GM08714 (cell line): ENCODE data around the gene UBE2L3.
"Not testable (repeated sequence)": the region's sequence is repeated elsewhere in the genome, so short reads cannot be mapped to it uniquely, and the experiment has no call there.

Experiments used
- H3K4me3 ChIP-seq: fragments of 200-500 bp; sonication (Bioruptor generic); 2 replicates; pipeline ENCODE4 v1.5.1; 2014; ENCODE audit warnings: mild to moderate bottlenecking, low read length, inconsistent platforms
- ZNF274 ChIP-seq: IDR thresholded peaks from 2 replicates; pipeline ENCODE4 v1.6.1; 2012; ENCODE audit warnings: mild to moderate bottlenecking, low read depth, low read length

The UBE2L3 gene

GRCh38 chr22:21636629-21637218 lies 69.2 kb downstream of the UBE2L3 start:
- no peak overlapping the region for H3K4me3 ChIP-seq
- no peak for TF ChIP-seq ZNF274

DNA sequence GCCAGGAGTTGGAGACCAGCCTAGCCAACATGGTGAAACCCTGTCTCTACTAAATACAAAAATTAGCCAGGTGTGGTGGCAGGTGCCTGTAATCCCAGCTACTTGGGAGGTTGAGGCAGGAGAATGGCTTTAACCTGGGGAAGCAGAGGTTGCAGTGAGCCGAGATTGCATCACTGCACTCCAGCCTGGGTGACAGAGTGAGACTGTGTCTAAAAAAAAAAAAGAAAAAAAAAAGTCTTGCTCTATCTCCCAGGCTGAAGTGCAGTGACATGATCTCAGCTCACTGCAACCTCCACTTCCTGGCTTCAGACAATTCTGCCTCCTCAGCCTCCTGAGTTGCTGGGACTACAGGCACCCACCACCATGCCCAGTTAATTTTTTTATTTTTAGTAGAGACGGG lies 69.9 kb downstream of the UBE2L3 start:
- H3K4me3 ChIP-seq, result not testable (repeated sequence)

DNA sequence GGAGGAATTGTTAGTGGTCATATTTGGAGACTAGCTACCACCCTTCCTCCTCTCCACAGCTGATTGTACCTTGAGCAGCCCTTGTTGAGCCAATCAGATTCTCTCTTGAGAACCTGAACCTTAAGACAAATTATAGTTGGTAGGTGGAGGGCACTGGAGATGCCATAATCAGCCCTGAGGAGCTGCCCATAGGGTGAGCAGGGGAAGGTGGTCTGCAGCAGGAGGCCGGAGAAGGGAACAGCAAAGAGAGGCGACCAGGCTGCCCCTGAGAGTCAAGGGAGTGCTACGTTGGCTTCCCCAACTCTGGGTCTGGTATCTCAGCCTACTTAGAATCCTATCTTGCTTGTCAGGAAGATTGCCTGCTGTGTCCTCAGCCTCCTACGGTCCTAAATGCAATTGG lies 71.8 kb downstream of the UBE2L3 start:
- H3K4me3 ChIP-seq, result no peak overlapping the region
- no peak for TF ChIP-seq ZNF274

DNA sequence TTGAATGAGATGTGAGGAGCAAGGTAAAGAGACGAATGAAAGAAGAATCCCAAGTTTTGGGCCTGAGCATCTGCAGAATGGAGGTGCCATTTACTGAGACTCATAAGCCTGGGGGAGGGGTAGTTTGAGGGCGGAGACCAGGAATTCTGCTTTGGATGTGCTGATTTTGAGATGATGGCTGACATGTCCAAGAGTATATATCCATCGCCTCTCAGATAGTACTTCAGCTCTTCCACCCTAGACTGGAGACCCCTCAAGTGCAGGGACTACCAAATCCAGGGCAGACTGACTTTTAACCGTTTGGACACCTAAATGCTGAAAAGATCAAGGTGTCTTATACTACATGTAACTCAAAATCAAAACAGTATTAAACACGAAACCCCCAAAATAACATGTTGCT lies 73.3 kb downstream of the UBE2L3 start:
- TF ChIP-seq ZNF274, result no peak
- no peak overlapping the region for H3K4me3 ChIP-seq

- H3K4me3 ChIP-seq, result peak overlapping the region; percentile 69; the same call in 1 of the 2 replicates
Observed at GRCh38 chr22:21641417-21641788, 73.9 kb downstream of the UBE2L3 start.

GRCh38 chr22:21641789-21642583 lies 74.5 kb downstream of the UBE2L3 start, which contains the start of gene SDF2L1:
SDF2L1 (plus strand) TSS chr22:21642302; CDS start chr22:21642337, 35 bp downstream.
- peak within 1 kb of the TSS; percentile 89 for H3K4me3 ChIP-seq
- TF ChIP-seq ZNF274, result no peak

More at GRCh38 chr22:21641417-21641788, 73.9 kb downstream of the UBE2L3 start:
- no peak for TF ChIP-seq ZNF274

DNA sequence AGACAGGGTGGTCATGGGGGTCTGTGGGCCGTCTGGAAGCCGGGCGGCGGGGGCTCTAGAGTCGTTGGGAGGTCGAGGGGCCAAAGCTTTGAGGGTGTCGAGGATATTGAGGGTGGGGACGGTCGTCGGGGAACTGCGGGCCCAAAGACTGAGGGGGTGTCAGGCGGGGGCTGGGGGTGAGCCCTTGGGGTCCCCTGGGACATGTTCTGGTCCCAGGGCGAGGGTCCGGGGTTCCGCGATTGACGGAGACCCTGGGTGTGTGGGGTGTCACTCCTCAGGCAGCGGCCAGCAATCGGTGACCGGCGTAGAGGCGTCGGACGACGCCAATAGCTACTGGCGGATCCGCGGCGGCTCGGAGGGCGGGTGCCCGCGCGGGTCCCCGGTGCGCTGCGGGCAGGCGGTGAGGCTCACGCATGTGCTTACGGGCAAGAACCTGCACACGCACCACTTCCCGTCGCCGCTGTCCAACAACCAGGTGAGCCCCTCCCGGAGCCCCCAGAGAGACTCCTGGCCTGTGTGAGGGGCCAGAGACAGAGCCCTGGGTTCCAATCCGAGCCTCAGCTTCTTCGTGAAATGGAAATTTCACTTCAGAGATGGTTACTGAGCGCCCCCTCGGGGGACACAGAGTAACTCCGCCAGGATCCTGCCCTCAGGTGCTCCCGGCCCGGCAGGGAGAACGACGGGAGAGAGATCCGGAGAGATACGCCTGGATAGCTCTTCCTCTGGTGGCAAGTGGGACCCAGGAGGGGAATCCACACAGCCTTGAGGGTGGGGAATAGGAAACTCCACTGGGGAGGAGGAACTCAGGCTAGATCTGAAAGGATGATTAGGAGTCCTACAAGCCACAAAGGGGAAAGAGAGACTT lies 75.3 kb downstream of the UBE2L3 start:
- H3K4me3 ChIP-seq, result peak overlapping the region; percentile 89

GRCh38 chr22:21643533-21644357 lies 76.2 kb downstream of the UBE2L3 start:
- peak overlapping the region; percentile 89; the same call in 1 of the 2 replicates for H3K4me3 ChIP-seq
- TF ChIP-seq ZNF274, result no peak

More for the DNA sequence above, 75.3 kb downstream of the UBE2L3 start:
- no peak for TF ChIP-seq ZNF274

DNA sequence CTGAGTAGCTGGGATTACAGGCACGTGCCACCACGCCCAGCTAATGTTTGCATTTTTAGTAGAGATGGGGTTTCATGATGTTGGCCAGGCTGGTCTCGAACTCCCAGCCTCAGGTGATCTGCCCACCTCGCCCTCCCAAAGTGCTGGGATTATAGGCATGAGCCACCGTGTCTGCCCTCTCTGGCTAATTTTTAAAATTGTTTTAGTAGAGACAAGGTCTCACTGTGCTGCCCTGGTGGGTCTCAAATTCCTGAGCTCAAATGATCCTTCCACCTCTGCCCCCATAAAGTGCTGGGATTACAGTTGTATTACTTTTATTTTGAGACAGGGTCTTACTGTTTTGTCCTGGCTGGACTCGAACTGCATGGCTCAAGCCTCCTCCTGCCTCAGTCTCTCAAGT lies 78.0 kb downstream of the UBE2L3 start:
- H3K4me3 ChIP-seq, result not testable (repeated sequence)

GRCh38 chr22:21646608-21647590 lies 79.4 kb downstream of the UBE2L3 start:
- H3K4me3 ChIP-seq, result no peak overlapping the region
- no peak for TF ChIP-seq ZNF274

GRCh38 chr22:21650280-21650679 lies 82.8 kb downstream of the UBE2L3 start:
- TF ChIP-seq ZNF274, result no peak
- no peak overlapping the region for H3K4me3 ChIP-seq

DNA sequence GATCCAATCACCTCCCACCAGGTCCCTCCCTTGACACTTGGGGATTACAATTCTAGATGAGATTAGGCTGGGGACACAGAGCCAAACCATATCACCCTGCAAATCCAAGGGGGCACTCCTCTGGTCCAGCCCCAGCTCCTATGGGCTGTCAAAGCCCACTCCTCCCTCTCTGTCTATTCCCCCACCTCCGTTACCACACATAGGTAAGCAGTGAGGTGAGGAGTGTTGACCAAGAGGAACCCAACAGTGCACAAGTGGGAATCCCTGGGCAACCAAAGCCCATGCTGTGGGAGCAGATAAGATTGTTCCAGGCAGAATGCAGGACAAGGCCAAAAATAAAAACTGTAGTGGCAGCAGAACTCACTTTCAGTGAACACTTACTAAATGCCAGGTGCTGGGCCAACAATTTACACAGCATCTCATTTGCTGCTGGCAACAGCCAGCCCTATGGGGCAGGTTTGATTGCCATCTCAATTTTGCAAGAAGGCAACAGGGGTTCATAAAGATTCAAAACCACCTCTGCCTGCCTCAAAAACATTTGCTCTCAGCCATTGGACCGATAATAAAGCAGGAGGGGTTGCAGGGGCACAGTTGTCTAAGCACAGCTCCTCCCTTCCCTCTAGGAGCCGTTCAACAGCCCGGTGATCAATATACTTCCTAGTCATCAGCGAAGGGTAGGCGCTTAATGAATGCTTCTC lies 83.5 kb downstream of the UBE2L3 start:
- peak overlapping the region; percentile 84 for H3K4me3 ChIP-seq
- no peak for TF ChIP-seq ZNF274

DNA sequence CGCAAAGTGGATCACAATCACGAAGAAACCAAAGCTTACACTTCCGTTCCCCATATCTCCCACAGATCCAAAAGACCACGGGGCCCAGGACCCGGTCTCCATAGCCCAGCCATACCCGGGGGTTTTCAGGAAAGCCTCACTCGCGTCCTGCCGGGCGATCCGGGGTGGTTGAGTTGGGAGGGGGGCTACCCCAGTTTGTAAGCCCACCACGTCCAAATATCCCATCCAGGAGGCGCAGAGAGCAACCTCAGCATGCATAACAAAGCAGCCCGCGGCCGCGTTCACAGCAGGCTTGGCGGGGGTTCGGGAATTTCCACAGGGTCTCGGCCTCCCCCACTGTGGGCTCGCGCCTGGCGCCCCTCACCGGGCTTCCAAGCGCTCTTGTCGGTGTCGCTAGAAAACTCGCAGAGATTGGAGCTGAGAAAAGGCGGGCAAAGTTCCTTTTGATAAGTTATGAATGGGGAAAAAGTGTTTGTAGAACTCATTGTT lies 84.1 kb downstream of the UBE2L3 start:
- peak overlapping the region; percentile 84 for H3K4me3 ChIP-seq
- TF ChIP-seq ZNF274, result no peak
